GM12873 (cell line): ENCODE data around the gene CLCNKB.
A peak's percentile ranks its signal among the peaks of the same experiment; 100 is the strongest.

Experiments
- CTCF ChIP-seq: IDR thresholded peaks from 2 replicates; pipeline ENCODE4 v1.5.1; 2012; ENCODE audit warnings: low read depth, mild to moderate bottlenecking, moderate library complexity, low read length, control low read depth; ENCODE audit not compliant: insufficient read depth; ENCODE audit errors: missing control alignments

The CLCNKB gene

GRCh38 chr1:16074217-16074616 lies 30.6 kb downstream of the CLCNKB start:
- TF ChIP-seq CTCF, result no peak

GRCh38 chr1:16075337-16076030 lies 31.9 kb downstream of the CLCNKB start:
- no peak for TF ChIP-seq CTCF

GRCh38 chr1:16076031-16076864 lies 32.7 kb downstream of the CLCNKB start:
- TF ChIP-seq CTCF, result no peak

GRCh38 chr1:16076865-16077238 lies 33.3 kb downstream of the CLCNKB start:
- no peak for TF ChIP-seq CTCF

GRCh38 chr1:16077406-16078245 lies 34.0 kb downstream of the CLCNKB start:
- no peak for TF ChIP-seq CTCF

- peak; percentile 96 for TF ChIP-seq CTCF
Measured at GRCh38 chr1:16078925-16079656, 35.5 kb downstream of the CLCNKB start.
